ENCODE data around the gene RERGL.
"Not testable (repeated sequence)": the region's sequence is repeated elsewhere in the genome, so short reads cannot be mapped to it uniquely, and the experiment has no call there.

The RERGL gene, protein sequence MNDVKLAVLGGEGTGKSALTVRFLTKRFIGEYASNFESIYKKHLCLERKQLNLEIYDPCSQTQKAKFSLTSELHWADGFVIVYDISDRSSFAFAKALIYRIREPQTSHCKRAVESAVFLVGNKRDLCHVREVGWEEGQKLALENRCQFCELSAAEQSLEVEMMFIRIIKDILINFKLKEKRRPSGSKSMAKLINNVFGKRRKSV

DNA sequence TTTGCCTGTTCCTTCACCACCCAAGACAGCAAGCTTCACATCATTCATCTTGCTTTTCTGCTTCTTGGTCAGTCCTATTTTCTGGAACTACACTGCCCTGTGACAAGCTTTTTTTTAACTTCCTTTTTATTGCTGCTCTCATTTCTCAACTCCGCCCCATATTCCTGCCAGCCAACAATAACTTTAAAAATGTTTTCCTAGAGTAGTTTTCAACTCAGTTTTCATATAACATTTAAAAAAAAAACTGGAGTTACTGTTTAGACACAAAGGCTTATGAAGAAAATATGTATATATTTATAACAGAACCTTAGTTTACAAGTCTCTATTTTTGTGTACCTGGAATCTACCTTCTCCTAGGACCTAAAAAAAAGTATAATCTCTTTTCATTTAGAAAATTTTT, at the start of gene RERGL:
TSS of gene RERGL (minus strand) at position 101 of the 400 bp plus-strand sequence. CDS start at position 48, 53 bp downstream.
- DNase-seq, result no peak

DNA sequence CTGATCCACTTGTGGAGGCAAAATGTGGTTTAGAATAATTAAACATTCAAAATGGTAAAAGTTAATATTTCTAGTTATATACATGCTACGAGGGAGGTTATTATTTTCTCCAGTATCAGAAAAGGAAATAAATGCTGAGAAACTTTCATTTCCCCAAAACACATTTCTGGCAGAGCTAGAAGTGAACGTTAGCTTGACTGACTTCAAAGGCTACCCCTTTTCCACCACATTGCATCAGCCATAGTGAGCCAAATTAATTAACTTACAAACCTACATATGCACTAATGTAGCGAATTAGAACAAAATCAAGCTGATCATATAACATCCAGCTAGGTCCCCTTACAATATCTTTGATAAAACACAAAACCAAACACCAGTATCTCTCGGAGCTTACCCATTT, 49.3 kb upstream of the RERGL start:
- DNase-seq, result no peak

DNA sequence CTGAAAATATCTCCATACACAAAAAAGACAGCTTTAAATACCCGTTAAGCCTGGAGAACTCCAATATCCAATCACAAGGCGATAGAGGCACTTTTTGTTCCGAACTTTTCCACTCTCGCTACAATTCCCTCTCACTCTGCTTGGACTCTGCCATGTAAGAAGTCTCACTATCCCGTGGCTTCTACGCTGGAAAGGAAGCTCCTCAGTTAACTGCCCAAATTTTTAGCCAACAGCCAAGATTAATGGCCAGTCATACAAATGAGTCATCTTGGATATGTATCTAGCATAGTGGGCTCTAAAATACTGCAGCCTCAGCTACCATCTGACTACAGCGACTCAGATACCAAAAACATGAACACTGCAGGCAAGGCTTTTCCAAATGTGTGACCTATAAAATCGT, 45.5 kb upstream of the RERGL start:
- no peak for DNase-seq

DNA sequence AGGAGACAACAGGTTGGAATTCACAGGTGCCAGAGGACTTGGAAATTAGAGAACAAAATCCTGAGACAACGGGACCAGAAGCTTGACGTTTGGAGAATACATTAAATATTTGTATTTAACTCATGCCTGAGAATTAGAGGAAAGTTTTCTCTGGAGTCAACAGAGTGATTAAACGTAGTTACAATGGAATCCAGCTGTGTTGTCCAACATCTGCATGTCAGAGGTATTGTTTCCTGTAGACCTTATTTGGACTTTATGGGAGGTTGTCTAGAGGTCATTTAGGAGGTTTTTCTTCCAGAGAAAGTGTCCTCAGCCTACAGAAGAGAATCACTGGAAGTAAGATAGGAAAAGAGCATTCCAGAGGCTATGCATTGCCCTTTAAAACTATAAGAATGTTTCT, 45.1 kb upstream of the RERGL start:
- DNase-seq, result no peak

DNA sequence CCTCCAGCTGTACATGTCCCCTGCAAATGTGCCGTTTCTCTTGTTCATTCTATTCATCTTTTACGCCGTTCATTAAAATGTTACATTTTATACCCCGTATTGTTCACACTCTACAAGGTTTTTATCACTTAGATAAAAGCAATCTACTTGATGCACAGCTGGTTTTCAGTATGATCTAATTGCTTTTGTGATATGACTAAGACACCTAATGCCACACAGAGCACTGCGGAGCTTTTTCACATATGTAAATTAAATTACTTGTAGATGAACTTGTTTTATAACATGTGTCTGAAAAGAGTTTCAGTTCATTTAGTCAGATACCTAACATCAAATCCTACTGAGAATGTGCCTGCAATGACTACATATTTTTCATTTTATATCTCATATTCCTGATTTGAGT, 40.9 kb upstream of the RERGL start:
- DNase-seq, result no peak

DNA sequence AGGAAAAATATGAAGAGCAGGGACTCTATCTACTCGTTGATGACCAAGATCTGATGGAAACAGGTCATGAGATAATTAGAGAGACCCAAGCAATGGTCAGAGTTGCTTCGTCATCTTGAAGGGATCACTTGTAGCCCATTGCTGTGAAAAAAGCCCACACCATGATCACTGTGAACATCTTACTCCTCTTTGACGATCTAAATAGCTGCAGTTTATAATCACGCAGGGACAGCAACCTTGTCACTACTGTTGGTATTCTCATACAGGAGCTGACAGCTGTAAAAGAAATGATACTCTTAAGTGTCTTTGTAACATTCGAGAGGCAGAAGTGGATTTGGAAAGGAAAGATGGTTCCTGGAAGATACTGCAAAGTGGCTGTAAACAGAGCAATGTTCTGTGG, 33.7 kb upstream of the RERGL start:
- no peak for DNase-seq

DNA sequence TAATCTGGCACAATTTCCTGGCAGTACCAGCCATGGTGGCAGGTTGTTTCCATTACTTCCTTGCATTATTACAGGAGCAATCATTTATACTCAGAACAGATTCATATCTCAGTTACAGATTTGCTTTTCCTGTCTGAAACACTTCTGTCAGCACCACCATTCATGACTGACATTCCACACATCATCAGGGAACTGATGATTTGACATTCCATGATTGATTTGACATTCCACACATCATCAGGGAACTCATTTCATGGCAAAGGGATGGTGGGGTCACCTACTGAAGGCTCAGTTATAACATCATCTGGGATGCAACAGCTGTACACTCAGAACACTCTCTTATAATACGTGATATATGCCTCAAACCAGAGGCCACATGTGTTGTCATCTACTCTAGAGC, 30.9 kb upstream of the RERGL start:
- DNase-seq, result no peak

DNA sequence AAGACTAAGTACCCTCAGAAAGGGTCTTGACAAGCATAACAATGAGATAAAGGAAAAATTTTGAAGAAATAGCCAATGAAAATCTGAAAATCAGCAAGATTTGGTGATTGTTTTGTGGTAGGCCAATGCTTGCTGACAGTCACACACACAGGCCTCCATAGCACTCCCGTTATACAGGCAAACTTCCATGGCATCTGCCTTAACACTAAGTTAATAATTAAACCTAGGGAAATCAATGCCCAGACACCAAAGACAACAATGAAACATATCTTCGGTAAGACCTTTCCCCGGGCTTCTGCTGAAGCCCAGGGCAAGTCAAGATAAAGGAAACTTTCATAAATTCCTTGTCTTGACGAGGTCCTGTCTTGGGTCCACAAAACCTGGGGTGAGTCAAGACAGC, 18.6 kb upstream of the RERGL start:
- no peak for DNase-seq

DNA sequence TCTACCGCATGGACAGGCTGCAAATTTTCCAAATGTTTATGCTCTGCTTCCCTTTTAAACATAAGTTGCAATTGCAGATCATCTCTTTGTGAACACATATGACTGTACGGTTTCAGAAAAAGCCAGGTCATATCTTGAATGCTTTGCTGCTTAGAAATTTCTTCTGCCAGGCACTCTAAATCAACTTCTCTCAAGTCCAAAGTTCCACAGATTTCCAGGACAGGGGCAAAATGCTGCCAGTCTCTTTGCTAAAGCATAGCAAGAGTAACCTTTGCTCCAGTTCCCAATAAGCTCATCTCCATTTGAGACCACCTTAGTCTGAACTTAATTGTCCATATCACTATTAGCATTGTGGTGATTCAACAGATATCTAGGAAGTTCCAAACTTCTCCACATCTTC, 13.6 kb upstream of the RERGL start:
- DNase-seq, result no peak

DNA sequence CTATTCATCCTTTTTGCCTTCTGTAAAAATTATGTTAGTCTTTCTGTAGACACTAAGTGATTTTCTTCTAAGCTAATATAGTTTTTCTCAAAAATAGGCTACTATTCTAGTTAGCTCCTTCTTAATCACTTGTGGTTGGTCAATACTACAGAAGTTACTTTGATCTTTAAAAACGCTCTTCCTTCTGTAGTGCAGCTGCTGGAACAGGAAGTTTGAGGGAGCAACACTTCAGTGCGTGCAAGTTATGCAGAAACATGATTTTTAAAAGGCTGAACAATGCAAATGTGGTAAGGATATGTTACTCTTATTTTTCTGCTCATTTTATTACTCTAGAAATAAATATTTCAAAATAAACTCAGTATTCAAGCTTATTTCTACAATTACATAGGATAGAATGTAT, 11.1 kb upstream of the RERGL start:
- no peak for DNase-seq

DNA sequence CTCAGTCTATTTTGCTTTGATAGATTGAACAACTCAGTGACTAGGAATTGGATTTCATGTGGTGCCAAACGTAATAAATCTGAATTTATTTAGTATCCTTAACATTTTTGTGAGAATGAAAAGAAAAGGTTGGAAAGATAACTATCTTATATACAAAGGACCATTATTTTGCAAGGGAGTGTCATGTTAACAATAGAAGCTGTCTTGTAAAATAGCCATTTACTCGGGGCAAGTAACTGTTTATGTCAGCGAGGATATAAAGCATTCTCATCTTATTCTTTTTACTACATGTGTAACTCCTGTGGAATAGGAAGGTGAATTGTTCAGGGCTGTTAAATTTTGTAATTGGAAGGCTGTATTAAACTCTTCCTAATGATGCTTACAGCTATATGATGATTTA, 5.9 kb downstream of the RERGL start:
- no peak for DNase-seq

DNA sequence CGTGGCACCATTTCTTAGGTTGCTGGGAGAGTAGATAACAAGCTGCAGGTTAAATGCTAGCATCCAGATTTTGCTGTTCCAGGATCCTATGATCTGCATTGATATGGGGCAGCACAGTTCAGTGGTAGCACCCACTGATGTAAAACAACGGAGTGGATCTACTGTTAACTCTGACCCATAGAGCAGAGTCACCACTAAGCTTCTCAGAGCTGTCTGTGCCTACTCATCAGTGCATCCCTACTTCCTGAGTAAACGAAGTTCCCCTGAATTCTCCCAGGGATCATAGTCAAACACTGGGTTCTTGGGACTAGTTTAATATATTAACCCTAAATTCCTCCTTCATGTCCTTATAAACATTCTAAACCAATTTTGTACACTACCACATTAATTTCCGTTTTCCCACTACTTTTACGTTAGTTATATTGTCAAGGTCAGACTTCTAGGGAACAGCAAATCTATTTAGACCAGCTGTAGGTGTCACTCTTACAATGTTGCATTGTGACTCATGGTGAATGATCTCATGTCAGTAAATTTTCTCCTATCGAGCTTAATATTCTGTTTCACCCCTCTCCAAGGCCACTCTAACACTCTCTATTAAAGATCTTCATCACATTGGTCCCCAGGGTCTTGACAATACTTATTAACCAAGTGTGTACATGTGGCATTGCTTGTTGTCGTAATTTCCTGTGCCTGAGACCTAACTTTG, 10.3 kb downstream of the RERGL start:
- DNase-seq, result no peak

DNA sequence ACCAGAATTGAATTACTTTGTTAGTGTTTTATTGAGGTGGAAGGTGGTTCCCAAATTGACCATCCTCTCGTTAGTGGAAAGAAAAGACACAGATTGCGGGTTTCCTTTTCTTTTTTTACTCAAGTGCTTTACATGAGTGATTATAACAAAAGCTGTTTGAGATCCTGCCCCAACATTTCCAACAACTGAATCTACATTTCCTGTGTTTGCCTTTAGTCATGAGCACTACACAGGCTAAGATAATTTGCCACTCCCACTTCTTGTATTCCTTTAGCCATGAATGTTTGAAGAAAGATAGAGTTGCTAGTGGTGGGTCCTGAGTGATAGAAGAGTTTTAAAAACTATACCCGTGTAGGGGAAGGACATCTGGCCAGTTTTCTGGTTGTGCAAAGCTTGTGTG, 16.0 kb downstream of the RERGL start:
- DNase-seq, result no peak

DNA sequence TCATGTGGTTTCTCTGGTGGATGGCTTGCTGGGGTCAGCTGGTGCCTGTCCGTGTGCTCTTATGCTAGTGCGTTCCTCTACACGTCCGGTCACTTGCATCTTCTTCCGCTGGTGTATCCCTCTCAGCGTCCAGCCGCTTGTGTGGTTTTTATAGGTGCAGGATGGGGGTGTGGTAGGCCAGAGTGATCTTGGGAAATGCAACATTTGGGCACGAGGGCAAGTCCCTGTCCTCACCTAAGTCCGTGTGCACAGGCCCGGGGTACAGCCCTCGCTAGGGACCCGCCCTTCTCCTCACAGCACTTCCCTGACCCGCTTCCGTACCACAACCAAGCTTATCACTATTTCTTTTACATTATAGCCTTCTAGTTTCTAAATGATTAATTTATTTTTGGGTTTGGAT, 17.3 kb downstream of the RERGL start:
- no peak for DNase-seq

DNA sequence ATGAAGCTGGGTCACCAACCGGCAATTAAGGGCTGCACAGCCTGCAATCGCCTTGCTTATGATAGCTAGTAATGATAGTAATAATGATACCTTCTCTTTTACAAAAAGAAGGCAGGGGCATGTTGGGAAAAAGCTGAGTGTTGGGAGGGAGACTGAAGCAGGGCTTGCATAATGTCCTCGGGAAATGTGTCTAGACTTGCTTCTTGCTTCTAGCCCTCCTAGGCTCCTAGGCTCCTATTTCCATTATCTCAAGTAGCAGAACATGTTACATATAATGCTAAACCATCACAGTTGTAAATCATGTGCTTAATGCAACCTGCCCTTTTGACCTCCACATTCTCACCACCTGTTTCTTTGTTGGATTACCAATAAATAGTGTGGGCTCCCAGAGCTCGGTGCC, 18.7 kb downstream of the RERGL start:
- DNase-seq, result no peak

DNA sequence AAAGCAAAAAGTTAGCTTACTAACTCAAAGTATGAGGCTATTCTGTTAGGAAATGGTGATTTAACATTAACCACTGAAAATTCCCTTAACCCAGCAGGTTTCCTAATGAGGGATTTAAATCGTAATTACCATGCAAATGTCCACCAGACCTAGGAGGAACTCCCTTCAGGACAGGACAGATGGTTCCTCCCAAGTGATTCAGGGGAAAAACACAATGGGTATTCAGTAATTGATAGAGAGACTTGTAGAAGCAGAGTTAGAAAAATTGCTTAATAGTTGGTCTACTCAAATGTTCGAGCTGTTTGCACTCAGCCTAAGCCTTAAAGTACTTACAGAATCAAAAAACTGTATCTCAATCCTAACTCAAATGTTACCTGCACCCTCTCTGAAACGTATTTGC, 21.6 kb downstream of the RERGL start:
- DNase-seq, result no peak

DNA sequence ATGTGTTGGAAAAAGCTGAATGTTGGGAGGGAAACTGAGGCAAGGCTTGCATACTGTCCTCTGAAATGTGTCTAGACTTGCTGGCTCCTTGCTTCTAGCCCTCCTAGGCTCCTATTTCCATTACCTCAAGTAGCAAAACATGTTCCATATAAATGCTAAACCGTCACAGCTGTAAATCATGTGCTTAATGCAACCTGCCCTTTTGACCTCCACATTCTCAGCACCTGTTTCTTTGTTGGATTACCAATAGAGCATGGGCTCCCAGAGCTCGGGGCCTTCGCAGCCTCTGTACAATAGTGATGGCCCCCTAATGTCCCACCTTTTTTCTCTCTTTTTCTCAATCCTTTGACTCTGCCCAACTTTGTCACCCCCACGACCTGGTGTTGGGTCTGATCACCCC, 23.3 kb downstream of the RERGL start:
- no peak for DNase-seq

DNA sequence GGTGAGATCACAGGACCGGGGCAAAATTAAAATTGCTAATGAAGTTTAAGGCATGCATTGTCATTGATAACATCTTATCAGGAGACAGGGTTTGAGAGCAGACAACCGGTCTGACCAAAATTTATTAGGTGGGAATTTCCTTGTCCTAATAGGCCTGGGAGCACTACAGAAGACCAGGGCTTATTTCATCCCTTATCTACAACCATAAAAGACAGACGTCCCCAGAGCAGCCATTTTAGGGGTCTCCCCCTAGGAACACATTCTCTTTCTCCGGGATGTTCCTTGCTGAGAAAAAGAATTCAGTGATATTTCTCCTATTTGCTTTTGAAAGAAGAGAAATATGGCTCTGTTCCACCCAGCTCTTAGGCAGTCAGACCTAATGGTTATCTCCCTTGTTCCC, 27.1 kb downstream of the RERGL start:
- not testable (repeated sequence) for DNase-seq

DNA sequence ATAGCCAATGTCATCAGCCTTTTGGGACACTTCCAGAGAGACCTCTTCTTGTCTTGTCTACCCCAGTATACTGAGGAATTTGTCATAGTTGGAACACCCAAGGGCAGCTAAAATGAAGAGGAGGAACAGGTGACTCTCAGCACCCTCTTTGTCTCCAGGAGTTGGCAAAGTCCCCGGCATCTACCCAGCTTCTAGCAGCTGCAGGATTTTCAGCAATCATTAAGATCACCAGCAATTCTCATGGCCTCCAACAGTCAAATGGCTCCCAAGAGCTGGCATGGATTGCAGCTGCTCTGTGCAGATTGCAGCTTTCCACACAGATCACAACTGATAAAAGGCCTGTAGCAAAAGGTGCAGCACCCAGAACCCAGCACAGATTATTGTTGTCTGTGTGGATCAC, 32.9 kb downstream of the RERGL start:
- no peak for DNase-seq

DNA sequence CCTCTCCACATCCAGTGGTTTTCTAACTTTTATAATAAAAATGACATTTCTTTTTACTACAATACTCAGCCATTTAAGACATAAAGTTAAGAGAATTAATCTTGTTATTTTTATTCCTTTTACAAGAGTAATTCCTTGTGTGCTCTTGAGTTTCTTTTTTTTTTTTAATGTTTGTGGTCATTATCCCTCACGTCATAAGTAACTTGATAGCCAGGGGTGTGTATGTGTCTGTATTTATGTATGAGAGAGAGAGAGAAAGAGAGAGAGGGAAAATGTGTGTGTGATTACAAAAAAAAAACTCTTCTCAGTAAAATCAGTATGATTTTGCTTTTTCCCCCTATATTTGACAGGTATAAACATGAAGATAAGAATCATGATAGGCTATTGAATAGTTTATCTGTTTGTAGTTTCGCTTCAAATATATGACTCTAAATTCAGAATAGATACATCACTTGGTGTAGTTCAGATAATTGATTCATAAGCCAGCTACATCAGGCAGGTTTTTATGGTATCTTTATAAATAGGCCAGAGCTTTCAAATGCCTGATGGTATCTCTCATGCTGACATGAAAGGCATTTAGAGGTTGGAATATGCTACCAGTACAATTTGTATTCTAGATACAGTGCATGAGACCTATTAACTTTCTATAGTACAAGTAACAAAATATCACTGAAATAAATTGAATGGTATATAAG, 34.9 kb downstream of the RERGL start:
- no peak for DNase-seq

DNA sequence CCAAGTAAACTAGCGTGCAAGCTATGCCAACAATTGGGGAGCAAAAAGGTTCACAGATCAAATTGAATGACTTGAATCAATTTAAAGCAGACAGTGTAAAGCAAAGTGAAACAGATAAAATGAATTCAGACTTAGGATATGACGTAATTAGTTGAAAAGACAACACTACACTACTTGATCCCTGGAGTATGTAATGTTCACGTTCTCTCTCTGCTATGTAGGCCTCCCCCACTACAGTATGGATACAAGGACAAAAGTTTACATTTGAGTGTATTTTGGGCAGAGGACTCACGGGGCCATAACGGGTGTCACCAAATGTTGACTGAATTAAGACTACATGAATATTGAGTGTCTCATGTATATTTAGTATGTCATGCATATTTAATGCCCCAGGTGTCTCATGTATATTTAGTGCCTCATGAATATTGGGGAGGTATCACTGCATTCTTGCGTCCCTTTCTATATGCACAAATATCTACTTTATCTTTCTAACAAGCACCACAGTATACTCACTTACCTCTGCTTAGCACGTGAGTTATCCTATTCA, 44.5 kb downstream of the RERGL start:
- DNase-seq, result no peak

DNA sequence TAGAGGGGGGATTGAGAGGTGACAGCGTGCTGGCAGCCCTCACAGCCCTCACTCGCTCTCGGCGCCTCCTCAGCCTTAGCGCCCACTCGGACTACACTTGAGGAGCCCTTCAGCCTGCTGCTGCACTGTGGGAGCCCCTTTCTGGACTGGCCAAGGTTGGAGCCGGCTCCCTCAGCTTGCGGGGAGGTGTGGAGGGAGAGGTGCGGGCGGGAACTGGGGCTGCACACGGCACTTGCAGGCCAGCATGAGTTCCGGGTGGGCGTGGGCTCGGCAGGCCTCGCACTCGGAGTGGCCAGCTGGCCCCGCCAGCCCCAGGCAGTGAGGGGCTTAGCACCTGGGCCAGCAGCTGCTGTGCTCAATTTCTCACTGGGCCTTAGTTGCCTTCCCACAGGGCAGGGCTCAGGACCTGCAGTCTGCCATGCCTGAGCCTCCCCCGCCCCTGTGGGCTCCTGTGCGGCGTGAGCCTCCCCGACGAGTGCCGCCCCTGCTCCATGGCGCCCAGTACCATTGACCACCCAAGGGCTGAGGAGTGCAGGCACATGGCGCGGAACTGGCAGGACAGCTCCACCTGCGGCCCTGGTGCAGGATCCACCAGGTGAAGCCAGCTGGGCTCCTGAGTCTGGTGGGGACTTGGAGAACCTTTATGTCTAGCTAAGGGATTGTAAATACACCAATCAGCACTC, 49.8 kb downstream of the RERGL start:
- not testable (repeated sequence) for DNase-seq
